Activated CD4-positive, CD25-positive, alpha-beta regulatory T cell treated with anti-CD3 and anti-CD28 coated beads, Interleukin-2, amount 50 U/mL, for 72 hours (primary cell): ENCODE results near the gene TMEM107.
A peak's percentile ranks its signal among the peaks of the same experiment; 100 is the strongest.

Experiments used
- DNase-seq: peaks from one replicate; pipeline ENCODE4 v3.0.0; 2021

Gene TMEM107

DNA sequence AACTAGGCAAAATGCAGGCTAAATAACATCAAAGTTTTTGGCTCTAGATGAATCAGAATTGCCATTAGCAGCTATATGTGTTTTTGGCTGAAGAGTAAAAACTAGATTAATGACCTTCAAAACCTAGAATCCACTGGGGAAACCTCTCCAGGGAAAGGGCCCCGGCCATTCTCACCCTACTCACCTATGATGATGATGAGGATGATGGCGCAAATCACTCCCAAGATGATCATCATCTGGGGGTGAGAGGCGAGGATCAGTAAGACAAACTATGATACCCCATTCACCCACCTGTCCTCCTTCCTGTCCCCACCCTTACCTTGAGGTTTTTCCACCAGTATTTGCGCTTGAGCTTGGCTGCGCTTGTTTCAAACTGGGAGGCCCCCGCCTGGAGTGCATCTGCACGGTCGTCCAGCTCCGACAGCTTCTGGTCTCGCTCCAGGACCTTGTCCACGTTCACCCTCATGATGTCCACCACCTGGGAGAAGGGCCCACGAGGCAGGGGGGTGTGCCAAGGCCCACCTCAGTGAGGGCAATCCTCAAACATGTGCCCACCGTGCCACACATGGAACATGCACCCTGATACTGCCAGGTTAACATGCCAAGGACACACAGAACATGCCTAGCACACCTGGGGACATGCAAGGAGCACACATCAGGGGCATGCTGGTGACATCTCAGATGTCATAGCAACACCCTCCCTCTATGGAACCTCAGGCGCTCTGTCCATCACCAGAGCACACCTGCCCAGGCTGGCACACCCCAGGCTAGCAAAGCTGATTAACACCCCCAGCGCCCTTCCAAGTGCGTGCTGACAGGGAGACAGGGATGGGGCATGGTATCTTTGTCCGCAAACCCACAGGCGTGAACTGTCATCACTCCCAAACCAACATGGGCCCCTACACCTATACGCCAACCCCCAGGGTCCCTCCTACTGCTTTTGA lies 14.6 kb downstream of the TMEM107 start:
- no peak for DNase-seq

DNA sequence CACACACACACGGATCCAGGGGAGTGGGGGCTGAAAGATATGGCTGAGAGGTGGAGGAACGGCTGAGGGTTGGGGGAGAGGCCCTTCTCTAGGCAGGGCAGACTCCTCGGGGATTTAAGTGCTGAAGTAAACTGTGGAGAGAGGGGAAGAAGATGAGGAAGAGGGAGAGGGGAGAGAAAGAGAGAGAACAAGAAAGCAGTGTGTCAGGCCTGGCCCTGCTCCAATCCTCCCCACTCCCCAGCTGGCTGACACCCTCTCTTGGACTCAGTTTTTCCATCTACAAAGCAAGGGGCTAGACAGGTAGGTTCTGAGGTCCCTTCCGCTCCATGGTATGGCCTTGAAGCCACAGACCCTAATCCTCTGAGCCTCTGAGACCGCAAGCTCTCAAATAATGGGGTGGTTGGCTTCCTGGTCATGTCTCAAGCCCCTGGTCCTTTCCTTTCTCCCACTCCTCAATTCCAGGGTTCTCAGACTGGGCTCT lies 15.4 kb downstream of the TMEM107 start:
- peak; percentile 24 for DNase-seq

DNA sequence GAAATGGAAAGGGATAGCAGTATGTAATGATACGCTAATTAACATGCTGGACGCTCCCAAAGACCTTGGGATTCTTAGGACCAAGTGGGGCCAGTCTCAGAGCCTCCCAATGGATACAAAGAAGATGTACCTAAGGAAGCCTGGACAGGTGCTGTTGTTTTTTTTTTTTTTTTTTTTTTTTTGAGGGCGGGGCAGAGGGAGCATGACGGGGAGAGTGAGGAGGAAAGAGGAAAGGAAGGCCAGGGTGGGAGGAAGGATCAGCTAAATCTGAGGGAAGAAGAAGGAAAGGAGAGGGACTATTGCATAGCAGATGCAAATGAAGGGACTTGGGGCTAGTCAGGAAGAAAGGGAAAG lies 16.0 kb downstream of the TMEM107 start:
- DNase-seq = no peak

DNA sequence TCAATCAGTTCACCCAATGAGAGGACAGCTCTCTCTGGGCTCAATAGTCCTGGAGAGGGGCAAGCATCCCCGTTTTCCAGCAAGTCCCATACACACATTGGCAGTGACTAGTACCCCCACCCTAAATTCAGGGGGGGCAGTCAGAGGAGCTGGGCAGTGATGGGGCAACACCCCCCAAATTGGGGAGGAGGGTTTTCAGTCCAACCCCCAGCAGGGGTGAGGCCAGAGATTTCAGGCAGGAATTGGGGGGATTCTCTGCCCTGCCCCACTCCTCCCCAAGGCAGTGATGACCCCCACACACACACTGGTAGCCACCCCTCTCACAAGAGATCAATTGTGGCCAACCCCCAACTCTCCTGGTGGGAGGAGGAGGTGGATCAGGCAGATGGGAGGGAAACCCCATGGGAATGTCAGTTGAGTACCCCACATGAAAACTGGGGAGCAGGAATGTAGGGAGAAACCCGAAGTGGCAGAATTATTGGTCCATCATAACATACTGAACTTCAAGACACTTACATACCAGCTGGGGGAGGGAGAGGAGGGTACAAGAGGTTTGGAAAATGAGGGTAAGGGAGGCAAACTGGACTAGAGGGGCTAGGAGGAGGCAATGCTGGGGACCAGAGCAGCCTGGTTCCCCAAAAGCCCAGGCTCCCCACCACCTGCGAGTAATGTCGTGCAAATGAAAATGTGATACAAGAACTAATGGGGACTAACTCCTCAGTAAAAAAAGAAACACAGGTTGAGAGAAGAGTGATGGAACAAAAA lies 16.5 kb downstream of the TMEM107 start:
- DNase-seq = peak; percentile 26

DNA sequence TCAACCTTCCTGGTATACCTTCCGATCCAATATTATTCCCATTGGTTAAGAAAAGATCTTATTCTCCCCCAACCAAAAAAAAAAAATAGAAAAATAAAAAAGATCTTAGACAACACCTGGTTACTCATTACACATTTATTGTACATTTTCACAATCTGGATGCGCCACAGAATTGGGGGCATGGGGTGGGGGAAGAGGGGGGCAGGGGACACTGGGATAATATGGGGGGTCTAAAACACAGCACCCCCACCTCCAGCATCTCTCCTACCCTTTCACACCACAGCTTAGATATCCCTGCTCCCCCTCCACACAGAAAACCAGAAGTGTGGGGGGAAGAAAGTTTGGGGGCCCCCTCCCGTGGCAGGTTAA lies 17.2 kb downstream of the TMEM107 start:
- no peak for DNase-seq

DNA sequence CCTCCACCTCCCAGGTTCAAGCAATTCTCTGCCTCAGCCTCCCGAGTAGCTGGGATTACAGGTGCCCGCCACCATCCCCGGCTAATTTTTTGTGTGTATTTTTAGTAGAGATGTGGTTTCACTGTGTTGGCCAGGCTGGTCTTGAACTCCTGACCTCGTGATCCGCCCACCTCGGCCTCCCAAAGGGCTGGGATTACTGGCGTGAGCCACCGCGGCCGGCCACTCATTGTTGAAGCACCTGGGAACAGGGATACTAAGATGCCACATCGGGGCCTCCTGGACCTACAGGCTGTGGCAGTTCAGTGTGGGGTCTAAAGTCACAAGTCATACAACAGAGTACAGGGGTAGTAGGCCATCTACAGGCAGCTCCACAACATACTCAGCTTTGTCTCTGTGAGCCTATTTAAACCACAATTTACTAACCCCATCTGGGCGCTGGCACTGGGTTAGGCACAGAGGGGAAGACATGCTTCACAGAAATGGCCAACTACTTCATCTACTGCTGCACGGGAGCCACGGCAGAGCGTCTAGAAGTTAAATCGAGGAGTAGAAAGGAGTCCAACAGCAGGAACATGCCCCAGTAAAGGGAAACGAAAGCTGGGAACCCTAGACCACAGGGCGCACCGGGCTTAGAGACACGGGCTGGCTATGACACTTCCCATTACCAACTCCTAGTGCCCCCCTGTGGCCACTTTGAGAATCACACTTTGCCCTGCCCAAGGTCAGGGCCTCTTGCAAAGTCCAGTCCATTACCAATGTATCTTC lies 17.7 kb downstream of the TMEM107 start:
- DNase-seq = peak; percentile 92

DNA sequence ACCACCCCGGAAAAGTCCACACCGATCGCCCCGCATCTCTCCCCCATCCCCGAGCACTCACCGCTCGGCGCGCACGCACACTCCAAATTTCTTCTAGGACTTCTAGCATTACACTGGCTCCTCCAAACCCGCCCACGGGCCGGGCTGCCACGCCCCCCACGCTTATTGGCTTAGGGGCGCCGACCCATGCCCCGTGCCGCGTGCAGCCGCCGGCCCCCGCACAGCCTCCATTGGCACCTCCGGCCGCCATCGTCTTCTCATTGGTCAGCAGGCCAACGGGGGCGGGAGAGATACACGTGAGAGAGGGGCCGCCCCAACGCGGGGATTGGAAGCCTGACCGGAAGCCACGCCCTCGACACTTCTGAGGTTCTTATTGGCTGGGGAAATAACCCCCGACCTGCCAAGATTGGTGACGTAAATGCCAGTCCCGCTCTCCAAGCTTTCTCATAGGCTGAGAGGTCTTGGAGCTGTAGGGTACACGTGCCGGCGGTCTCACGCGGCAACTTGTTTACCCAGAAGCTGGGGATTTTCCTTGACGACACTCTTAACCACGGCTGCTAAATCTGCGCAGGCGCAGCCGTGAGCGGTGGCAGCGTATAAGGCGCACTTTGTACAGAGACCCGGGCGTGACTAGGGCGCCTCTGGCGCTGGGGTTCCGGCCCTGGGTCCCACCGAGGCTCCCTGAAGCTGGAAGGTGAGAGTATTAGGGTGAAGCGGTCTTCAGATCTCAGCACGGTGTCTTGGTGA lies 19.8 kb downstream of the TMEM107 start:
- DNase-seq = peak; percentile 99

- no peak for DNase-seq
These were observed 20.3 kb downstream of the TMEM107 start for GRCh38 chr17:8155996-8156245.

DNA sequence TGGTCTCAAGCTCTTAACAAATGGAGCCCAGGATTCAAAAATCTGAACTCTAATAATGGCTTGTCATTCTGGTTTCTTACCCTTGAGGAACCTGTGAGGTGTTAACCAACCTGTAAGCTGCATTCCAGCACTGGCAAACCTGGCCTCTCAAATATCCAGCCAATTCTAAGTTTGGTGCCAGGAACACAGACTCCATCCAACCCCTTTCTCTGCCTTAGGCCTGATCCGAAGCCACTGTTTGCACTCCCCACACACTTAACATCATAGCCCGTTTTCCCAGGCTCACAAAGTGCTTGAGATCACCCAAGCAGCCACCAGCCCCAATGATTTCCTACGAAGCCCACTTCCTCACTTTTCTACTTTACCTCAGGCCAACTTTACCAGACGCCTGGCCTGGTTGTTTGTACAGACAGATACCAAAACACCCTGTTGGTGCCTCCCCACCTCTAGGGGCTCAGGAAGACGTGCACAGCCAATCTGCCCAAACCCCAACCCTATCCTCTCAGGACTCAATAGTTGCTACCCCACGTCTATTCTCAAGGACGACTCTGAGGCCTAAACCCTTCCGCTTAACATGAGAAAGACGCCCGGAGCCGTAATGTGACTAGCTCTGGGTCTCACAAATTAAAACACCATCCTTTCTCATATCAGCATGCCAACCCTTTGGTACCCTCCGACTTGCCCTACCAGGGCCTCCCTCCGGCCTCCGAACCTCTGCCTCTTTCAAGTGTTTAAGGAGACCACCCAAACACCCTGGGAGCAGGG lies 20.8 kb downstream of the TMEM107 start:
- DNase-seq = peak; percentile 28

- DNase-seq = no peak
These were observed 21.5 kb downstream of the TMEM107 start for GRCh38 chr17:8154608-8155155.

DNA sequence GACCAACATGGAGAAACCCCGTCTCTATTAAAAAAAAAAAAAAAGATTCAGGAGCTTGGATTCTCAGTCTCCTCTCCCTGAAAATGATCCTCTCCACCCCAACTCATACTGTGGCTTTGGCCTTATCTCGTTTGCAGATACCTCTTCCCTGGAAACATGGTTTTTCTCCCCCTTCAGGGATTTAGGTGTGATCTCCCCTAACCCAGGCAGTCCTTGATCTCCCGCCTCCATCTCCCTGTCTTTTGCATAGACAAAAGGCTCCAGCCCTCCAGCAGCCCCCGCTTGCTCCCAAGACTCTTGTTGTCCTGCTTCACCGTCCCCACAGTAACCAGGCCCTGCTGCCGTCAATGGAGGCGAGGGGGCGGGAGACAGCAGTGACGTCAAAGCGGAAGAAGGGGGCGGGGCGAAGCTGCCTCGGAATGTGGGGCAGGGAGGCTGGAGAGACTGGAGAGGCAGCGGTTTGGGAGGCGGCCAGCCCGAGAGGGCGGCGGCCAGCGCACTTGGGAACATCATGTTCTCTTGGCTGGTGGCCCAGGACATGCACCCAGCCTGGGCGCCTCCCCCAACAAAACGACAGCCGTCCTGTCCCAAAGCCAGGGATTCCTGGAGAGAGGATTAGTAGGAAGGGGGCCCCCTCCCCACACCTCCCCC lies 22.1 kb downstream of the TMEM107 start:
- DNase-seq = peak; percentile 78

- DNase-seq = peak; percentile 29
These were observed 22.6 kb downstream of the TMEM107 start for GRCh38 chr17:8153525-8153956.

DNA sequence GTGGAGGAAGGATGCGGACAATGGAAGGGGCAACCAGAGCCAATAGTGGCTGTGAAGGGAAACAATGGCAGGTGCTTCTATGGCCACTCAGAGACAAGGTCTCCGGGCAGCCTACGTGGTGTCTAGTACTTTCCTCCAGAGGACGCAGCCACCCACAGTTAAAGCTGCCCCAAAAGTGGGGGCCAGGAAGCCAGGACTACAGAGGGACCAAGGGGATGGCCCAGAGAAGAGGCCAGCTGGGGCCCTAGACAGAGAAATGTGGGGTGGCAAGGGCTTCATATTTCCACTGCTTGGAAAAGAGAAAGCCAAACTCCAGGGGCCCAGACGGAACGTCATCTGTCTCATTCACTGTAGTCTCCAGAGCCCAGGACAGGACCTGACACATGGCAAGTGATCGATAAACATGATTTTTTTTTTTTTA lies 23.1 kb downstream of the TMEM107 start:
- DNase-seq = peak; percentile 27

GRCh38 chr17:8152112-8152775 lies 23.9 kb downstream of the TMEM107 start, which contains the start of gene PER1:
PER1 (minus strand) TSS chr17:8152404; CDS start chr17:8150706, 1,698 bp downstream.
- peak; percentile 89 for DNase-seq

DNA sequence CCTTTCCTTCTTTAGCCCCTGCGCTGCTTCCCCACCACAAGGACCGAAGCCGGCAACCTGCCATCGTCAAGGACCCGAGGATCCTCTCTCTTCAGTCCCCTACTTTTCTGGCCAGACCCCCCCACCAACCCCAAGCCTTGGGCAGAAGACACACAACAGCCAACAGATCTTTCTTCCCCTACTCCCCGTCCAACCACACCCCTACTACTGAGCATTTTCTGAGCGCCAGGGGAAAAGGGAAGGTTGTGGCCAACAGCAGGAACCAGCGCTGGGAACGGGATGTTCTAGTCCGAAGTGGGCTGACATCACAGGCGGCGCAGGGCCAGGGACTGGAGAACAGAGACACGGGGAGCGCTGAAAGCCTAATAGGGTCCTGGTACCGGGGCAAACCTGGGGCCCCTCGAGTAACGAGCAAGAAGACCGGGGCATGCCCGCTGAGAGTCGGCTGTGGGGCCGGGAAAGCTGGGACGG lies 24.5 kb downstream of the TMEM107 start:
- peak; percentile 39 for DNase-seq

DNA sequence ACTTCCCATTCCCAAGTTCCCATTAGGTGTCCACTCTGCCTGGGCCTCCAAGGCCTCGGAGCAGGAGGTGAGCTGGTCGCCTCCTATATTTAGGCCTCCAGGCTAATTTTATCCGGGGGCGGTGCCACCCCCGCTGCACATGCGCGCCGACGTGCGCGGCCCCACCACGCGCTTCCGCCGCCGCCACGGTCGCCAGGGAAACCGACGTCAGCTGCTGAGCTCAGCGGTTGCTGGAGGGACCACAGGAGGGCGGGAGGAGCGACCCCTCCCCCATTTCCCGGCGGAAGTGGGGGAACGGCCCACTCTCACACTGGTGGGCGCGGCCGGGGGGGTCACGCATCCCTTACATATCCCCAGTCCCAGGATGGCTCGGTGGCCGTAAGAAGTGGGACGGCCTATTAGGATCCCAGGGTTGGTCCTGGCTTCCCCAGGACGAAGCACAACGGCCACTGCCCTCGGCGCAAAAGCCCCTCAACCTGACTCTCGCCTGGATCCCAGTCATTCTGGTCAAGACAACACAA lies 25.0 kb downstream of the TMEM107 start:
- DNase-seq = peak; percentile 84

DNA sequence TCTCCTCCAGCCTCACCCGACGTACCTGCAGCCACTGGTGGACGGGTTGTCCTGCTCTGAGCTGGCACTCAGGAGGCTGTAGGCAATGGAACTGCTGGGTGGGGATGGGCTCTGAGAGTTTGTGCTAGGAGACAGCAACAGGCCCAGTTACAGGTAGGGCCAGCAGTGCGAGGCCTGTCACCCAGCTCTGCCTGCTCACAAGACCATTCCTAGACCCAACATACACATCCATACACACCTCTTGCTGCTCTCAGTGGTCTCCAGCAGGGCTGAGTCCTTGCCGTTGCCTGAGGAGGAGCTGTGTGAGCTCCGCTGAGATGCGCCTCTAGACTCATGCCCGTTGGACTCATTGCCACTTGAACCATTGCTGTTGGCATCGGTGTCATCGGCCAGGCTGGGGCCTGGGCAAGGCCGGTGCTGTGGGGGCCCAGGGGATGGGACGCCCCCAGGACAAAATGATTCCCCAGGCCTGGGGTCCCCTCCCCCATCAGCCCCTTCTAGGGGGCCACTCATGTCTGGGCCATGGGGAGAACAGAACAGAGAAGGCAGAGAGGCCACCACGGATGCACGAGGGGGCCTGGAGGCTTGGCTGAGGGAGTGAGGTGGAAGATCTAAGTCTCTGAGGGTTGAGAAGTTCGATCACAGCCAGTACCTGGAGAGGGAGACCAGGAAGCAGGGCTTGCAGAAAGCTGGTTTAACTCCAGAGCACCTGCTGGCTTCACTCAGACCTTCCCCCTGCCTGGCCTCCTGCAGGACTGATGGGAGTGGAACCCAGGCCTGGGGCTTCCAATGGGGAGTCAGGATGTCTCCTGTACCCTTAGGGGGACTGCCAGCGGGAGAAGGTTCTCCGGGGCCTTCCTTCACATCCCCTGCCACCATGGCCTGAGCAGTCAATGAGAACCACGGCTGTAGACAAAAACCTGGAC lies 25.7 kb downstream of the TMEM107 start:
- no peak for DNase-seq

DNA sequence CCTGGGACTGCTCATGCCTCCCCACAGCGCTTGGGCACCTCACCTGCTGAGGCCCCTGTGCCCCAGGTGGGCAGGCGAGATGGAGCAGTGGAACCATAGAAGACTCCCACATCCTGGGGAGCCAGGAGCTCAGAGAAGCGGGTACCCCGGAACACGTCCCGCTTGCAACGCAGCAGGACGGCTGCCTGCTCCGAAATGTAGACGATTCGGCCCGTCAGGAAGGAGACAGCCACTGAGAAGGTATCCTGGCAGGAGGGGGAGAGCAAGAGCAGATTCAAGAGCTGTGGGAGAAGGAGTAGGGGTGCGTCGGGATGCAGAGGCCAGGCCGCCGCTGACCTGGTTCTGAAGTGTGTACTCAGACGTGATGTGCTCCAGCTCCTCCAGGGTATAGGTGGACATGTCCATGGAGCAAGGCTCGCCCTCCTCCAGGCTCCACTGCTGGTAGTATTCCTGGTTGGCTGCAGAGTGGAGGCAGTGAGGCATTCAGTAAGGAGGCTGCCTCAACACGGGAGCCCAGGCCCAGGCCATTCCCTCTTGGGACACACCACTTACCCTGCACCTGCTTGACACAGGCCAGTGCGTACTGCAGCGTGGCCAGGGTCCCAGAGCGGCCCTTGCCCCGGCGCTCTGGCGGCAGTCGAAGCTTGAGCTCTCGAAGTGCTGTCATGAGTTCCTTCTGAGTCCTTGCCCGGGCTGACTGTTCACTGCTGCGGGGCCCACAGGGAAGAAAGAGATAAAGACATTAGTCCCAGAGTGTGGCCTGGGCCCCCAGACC lies 26.6 kb downstream of the TMEM107 start:
- no peak for DNase-seq
